ENCODE data around the gene CPSF3.
A peak's percentile ranks its signal among the peaks of the same experiment; 100 is the strongest.
"Not testable (repeated sequence)": the region's sequence is repeated elsewhere in the genome, so short reads cannot be mapped to it uniquely, and the experiment has no call there.

CPSF3 gene

DNA sequence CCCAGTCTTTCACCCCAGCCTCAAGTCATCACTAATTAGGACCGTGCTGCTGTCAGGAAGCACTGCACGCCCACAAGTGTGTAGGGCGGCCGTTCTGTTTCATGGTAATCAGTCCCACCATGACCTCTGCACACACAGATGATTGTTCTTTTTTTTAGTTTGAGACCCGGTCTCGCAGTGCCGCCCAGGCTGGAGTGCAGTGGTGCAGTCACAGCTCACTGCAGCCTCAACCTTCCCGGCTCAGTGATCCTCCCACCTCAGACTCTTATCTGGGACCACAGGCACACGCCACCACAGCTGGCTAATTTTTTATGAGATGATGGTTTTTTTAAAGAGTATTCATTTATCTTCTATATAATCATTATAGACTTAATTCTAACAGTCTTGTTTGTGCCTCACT lies 49.1 kb downstream of the CPSF3 start:
- DNase-seq: no peak

DNA sequence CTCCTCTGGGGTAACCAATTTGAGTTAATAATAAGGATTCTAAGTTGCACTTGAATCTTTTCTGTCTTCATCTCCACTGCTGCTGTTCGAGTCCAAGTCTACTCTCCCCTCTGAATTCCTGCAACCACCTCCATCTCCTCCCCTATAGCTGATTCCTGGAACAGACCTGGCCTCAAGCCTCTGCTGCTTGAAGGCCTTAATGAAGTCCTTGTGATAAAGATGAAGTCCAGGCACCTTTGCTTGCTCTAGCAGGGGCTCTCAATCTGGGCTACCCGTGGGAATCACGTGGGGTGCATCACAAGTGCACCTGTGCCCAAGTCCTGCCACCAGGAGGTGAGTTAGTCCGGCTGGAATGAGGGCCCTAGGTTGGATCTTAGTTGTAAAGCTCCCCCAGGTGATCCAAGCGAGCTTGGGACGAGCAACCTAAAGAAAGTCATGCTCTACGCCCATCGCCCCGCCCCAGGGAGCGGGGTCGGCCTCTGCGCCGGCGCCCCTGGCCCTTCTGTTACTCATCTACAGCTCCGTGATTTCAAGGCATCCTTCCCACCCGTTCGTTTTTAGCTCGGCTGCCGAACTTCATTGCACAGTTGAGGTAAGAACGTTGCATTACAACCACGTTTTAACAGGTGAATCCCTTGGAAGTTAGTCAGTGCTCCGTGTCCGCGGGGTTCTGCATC lies 50.0 kb downstream of the CPSF3 start:
- no peak for DNase-seq

DNA sequence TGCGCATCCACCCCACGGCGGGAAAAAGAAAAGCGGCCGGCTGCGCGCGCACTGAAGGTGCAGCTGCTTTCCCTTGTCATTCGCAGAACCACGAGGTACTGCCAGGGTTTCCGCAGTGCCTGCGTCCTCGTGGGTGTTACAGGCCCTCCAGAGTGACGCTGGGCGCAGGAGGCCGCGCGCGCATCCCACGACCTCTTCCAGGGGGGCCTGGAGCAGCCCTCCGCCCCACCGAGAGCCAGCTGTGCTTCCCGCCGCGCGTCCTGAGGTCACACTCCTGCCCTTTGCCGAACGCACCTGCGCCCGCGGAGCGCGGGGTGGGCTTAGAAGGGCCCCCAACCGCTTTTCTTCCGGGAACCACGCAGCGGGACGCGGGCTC lies 50.5 kb downstream of the CPSF3 start:
- peak; percentile 58 for DNase-seq

DNA sequence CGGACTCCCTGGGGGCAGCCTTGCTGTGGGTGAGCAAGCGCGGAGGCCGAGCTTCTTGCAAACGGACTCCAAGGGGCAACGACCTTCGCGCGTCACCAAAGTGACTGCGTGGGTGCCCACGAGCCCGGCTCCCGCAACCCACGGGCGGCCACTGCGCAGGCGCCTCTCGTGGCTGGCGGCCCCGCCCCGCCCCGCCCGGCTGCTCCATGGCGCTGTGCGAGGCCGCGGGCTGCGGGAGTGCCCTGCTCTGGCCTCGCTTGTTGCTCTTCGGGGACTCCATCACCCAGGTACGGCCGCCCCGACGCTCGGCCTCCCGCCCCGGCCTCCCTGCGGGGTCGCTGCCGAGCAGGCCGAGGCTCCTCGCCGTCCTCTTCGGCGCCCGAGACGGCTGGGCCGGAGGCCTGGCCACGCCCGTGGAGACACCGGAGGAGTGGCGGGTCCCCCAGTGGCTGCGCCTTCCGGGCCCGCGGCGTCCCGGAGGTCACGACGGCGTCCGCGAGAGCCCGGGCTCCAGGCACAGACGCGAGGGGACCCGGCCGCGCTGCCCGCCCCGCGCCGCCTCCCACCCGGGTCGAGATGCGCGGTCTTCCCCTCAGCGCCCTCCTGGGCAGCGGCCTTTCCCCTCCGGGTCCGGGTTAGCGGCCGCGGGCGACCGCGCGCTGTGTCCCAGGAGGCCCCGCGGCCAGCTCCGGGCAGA lies 51.1 kb downstream of the CPSF3 start, which contains the start of gene IAH1:
IAH1 (plus strand) TSS at position 191 of the 697 bp plus-strand sequence; CDS start at position 207, 16 bp downstream.
- DNase-seq: peak; percentile 66

DNA sequence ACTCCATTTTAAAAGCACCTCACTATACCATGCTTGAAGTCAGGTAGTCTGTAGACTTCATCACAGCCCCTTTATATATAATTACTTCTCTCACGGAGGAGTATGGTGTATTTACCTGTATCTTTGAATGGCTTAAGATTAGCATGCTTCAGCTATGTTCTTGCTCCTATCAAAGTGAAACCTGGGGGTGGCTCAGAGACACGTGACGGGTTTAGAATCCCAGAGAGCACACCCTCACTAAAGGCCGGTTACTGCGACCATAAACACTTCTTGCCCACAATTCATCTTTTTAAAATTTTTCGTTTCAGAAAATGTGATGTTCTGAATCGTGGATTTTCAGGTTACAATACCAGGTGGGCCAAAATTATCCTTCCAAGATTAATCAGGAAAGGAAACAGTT lies 54.5 kb downstream of the CPSF3 start:
- no peak for DNase-seq

DNA sequence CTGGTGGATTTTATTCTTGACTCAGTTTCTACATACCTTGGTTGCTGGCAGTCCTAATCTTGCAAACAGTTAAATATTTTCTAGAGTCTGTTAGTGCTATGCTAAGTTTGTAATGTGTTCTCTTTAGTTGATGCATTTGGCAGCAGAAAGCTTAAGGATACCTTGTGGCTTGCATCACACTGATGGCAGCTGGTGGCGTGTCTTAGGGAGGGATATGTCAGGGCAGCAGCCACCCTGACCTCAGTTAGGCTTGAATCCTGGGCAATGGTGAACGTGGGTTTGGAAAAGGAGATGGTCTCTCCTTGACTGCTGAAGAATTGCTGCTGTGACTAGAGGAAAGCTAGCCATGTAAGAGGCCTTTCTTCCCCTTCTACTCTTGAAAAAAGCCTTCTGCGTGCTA lies 55.1 kb downstream of the CPSF3 start:
- DNase-seq: no peak

DNA sequence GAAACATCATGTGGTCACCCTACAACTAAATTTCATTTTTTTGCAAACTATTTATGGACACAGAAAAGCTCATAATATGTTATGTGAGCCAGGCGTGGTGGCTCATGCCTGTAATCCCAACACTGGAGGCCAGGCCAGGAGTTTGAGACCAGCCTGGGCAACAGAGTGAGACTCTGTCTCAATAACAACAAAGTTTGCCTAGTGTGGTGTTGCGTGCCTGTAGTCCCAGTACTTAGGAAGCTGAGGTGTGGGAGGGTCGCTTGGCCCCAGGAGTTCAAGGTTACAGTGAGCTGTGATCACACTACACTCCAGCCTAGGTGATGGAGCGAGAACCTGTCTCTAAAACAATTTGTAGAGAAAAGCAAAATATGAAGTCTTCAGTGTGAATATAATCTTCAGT lies 56.7 kb downstream of the CPSF3 start:
- no peak for DNase-seq

DNA sequence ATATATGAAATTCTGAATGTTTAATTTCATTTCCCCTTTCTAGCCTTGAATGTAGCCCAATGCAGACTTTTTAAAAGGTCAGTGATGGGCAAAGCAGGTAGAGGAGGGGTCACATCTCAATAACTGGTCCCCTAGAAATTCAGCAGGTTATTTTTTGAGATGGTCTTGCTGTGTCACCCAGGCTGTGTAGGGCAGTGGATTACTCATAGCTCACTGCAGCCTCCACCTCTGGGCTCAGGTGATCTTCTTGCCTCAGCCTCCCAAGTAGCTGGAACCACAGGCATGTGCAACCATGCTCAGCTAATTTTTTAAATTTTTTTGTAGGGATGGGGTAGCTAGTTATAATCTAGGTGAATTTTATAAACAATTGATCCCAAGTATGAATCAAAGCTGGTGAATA lies 59.7 kb downstream of the CPSF3 start:
- no peak for DNase-seq

DNA sequence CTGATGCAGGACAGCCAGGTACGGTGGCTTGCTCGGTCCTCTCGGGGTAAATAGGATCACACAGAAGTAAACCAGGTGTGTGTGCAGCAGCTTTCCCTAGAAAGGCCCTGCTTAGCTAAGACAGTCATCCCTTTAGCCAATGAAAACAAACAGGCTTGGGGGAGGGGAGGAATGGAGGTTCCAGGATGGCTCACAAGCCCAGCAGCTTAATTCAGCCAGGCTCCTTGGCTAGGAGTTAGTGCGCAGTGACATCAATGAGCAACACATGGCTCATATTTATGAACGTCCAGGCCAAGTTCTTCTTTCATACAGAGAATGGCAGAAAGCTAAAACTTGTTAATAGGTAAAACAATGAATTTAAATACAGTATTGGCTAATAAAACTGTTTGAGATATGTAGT lies 61.1 kb downstream of the CPSF3 start:
- no peak for DNase-seq

DNA sequence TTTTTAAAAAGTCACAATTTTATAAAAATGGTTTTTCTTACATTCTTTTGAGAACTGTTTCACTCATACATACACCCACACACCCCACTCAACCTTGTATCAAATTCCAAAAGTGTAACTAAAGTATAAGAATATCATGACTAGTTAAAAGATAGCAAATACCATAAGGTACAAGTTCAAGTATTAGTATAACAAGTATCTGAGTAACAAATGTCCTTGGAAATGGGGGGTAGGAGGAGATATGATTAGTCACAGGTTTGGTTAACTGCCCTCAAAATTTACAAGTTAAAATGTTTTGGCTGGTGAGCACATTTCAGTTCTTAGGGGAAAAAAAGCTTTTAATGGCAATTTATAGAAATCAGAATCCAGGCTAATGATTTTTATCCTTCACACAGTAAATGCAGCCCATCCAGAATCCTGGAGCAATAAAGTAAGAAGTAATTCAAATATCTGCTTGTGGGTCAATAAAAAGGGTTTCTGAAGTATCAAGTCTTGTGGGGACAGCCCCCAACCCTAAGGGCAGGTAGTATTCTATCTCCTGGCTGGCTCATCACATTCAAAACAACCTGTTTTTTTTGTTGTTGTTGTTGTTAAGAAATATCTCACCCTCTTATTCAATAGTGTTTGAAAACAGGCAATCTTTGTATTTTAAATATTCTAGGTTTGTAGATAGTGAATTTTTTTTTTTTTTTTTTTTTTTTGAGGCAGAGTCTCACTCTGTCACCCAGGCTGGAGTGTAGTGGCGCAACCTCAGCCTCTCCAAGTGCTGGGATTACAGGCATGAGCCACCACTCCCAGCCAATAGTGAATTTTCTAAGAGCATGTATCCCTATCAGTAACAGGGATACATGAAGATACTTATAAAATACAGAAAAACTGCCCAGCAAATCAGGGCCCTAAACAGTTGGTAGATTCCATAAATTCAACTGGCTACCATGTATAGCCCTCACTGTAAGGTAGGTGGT lies 65.4 kb downstream of the CPSF3 start:
- no peak for DNase-seq

DNA sequence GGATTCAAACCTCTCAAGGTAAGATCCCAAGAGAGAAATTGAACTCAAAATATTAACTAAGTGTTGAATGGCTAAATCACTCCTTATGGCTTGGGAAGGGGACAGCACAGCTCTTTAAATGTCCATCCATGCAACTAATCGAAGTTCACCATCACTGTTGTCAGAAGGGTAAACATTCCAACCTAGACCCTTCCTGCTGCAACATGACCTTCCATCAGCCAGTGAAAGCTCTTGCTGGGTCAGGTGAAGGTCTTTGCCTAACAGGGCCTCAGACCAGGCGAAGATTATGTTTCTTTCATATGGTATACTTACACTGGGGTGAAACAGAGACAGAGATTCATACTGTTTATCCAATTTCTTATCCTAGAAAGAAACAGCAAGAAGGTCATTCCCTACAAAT lies 67.3 kb downstream of the CPSF3 start:
- DNase-seq: no peak

DNA sequence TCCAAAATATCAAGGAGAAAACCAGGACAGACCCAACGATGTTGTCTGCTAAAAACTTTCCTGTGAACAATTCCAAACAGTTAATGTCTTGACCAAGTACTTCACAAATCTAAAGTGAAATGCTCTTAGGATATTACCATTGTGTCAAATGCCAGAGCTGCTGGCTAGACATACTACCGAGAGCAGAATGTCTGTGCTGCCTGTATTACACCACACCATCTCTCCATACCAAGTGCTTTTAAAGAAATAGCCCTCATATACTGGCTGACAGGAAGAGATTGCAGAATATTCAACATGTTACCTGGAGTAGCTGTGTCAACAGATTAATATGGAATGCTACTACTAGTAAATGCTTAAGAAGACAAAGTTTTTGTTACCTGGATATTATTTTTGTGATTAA lies 69.5 kb downstream of the CPSF3 start:
- no peak for DNase-seq

DNA sequence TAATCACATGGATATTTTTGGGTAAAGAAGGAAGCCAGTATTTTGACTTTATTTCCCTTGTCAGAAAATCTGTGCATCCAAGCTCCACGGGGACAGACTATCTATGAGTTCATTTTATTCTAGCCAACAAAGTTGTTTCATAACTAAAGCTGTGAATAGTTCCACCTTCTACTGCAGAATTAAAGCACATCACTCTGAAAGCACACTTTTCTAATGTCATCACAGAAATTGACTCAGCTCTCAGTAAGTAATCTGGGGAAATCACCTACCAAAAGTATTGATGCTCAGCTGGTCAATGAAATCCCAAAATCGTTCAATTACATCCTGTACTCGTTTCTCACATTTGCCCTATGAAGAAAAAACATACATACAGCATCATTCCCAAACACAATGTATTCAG lies 70.0 kb downstream of the CPSF3 start:
- DNase-seq: no peak

DNA sequence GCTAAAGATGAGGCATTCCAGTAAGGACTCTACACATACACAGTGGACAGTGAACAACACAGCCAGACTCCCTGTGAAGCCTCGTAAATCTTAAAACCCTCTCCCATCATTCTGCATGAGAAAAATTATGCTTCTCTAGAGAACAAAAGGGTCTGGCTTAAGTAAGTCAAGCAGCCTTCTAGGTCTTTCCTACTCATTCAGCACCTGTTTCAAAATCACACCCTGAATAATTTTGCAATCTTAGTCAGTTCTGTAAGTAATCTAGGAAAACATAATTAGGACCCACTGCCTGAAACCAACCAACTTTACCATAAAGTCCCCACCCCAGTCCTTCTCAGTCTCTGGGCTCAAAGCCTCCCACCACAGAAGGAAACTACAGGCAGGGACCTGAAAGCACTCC lies 70.6 kb downstream of the CPSF3 start:
- no peak for DNase-seq

DNA sequence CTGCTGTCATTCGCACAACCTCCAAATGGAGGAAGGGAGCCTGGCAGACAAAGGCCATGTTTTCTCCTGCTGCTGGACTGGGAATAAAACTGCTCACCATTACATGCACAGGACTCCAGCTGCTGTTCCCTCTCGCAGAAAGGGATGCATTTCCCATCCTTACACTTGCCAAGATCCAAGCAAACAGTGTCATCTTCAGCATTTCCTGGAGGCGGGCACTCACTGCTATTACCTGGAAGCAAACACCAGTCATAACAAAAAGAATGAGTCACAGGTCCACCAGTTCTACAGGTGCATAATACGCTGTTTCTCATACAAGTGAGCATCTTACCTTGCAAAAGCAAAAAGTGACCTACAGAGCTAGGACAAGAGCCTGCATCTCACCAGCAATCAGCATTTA lies 73.6 kb downstream of the CPSF3 start:
- DNase-seq: no peak

DNA sequence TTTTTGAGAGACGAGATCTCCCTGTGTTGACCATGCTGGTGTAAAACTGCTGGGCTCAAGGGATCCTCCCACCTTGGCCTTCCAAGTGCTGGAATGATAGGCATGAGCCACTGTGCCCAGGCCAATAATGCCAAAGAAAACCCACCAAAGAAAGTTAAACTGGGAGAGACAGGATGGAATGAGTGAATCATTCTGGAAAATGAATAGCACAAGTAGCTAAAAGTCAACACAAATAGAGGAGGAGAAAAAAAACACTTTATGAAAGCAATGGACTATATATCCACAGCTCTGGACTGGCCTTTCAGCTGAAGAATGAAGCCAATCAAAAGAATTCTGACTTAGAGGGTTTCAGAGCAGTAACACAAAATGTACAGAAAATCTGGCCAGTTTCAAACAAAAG lies 74.8 kb downstream of the CPSF3 start:
- DNase-seq: no peak

DNA sequence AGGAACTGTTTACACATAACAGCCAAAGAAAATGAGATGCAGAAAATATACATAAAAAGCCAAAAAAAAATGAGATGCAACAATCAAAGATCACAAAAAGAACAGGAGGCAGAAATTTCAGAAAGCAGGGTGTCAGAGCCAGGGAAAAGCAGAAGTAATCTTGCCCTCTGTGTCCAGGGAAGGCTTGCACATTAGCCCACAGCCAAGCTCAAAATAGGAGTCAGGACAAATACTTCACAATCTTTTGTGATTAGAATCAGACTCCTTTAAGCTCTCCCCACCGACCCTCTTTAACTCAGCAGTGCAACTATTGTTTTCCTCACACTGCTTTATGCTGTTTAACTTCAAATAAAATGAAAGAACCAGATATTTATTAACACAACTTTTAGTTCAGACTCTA lies 85.5 kb downstream of the CPSF3 start:
- no peak for DNase-seq

DNA sequence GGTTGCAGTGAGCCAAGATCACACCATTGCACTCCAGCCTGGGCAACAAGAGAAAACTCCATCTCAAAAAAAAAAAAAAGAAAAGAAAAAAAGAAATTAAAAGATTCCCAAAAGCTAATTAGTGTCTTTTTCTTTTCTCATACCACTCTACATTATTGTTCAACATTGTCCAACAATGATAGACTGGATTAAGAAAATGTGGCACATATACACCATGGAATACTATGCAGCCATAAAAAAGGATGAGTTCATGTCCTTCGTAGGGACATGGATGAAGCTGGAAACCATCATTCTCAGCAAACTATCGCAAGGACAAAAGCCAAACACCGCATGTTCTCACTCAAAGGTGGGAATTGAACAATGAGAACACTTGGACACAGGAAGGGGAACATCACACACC lies 90.5 kb downstream of the CPSF3 start:
- not testable (repeated sequence) for DNase-seq

DNA sequence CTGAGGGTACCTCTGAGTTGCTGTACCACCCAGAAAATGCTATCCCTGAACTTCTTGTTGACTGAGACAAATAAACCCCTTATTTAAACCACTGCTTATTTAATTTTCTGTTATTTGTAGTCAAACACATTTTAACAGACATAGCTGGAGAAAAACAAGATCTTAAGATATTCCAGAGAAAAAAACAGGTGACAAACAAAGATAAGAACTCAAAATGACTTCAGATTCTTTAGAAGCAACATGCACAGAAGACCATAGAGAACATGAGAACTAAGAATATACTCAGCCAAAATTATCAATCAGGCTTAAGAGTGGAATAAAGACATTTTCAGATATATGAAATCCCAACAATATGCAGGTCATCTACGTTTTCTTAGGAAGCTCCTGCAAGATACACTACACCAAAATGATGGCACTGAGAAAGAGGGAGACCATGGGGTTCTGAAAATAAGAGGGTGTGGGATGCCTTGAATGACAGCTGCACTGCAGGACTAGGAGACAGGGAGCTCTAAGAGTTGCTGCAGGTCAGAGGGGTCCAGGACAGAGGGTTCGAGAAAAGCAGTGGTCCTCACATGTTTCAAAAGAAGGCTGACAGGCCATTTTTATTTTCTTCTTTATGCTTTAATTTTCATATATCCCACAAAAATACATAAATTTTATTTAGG lies 93.8 kb downstream of the CPSF3 start:
- DNase-seq: no peak

DNA sequence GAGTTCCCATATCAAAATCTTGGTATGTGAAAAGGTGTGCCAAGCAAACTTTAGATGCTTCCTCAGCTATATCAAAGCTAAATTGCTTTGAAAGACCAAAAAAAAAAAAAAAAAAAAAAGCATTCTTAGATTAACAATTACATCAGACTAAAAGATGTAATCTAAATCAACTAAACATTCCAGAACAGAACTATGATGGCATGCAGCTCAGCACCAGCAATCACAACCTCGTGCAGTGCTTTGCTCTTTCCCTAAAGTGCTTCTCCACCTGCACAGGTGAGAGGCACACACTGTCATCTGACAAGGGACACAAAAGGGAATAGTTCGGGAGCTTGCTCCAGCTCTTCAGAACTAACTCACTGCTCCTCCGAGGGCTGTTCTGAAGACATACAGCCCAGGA lies 94.7 kb downstream of the CPSF3 start:
- DNase-seq: no peak

DNA sequence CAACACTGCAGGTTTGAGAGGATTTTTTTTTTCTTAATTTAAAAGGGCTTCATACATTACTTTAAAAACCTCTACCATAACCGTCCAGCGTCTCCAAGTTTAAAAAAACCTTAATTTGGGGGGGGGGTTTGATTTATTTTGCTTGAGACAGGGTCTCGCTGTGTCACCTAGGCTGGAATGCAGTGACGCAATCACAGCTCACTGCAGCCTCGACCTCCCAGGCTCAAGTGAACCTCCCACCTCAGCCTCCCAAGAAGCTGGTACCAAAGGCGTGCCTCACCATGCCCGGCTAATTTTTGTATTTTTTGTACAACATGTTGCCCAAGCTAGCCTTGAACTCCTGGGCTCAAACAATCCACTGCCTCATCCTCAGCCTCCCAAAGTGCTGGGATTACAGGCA lies 95.3 kb downstream of the CPSF3 start:
- no peak for DNase-seq

DNA sequence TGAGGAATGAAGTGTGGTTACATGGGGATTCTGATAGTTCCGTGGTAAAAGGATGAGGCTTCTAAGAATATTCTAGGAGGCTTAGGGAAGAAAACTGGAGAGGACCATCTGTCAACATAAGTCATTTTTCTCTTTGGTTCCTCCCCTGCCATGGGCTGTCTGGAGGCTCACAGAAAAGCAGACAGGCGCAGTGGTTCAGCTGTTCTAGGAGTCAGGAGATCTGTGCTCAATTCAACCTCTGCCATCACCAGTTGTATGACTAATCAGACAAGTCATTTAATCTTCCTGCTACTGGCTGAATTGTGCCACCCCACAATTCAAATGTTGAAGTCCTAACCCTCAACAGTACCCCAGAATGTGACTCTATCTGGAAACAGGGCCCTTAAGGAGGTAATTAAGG lies 95.8 kb downstream of the CPSF3 start:
- no peak for DNase-seq
